Activated CD4-positive, CD25-positive, alpha-beta regulatory T cell treated with anti-CD3 and anti-CD28 coated beads, Interleukin-2, amount 50 U/mL, for 24 hours (primary cell): Measurements from ENCODE around the gene SEM1.
"Not testable (repeated sequence)": the region's sequence is repeated elsewhere in the genome, so short reads cannot be mapped to it uniquely, and the experiment has no call there.

Experiments
- ATAC-seq, 2 donors: fragments of 150-1000 bp; cut with Tn5 transposase; one replicate each; pipeline ENCODE4 v1.10.0; 2021; ENCODE audit warnings: mild to moderate bottlenecking in 1 of 2, moderate library complexity in 1 of 2

The SEM1 gene

DNA sequence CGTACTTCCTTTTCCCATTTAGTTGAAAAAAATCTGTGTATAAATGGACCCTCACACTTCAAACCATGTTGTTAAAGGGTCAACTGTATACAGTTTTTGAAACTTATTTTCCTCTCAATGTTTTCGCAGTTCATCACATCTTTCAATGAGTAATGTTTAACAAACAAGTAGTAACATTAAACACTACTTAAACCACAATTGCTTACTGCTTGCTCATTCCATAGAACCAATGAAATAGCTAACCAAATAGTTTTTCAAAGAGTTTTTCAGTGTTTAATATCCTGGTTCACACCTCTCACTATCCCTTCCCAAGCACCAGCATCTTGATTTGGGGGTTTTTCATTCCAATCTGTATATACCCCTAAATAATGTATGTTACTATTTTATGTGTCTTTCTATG is 9.1 kb downstream of the SEM1 start:
- no peak for ATAC-seq

DNA sequence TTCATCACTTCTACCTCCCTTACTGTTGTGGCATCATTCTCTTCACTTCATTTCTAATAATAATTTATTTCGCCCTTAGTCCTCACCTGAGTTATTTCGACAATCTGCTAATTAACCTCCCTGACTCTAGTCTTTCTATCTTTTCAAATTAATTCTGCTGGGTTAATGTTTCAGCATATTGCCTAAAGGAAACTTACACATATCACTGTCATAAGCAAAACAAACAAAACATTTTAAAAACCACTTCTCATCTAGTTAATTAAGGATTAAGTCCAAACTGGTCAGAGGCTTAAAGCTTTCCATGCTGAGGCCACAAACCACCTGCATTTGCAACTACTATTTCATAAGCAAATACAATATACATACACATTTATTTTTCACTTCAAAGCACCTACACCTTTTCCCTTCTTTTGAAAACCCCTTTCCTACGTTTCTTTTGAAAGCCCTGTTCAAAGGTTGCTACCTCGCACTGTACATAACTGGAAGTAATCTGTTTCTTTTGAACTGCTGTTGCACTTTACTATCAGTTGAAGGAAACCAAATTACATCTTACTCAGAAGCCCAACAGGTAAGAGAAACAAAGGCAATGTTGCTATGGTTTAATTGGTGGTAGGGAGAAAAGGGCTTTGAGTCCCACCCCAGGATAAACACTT is 10.3 kb downstream of the SEM1 start:
- ATAC-seq: no peak

DNA sequence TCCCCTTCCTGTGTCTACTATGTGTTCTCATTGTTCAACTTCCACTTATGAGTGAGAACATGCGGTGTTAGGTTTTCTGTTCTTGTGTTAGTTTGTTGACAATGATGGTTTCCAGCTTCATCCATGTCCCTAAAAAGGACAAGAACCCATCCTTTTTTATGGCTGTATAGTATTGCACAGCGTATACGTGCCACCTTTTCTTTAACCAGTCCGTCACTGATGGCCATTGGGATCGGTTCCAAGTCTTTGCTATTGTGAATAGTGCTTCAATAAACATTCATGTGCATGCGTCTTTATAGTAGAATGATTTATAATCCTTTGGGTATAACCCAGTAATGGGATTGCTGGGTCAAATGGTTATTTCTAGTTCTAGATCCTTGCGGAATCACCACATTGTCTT is 11.2 kb downstream of the SEM1 start:
- not testable (repeated sequence) for ATAC-seq

DNA sequence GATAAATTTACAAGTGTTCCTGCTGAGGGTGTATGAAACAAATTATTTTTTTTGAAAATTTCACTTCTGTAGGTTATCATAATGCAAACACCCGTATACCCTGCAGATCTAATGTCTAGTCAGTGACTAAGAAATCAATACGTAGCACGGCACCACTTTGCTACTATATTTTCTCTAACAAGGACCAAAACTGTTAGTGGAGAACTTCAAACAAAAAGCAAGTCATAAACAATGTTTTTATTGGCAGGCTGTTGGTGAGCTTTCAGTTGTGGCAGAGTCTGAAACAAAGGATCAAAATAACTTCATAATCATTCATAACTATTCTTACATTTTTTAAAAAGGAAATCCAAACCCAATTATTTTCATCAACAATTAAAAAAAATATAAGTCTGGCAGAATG is 11.8 kb downstream of the SEM1 start:
- ATAC-seq: no peak

DNA sequence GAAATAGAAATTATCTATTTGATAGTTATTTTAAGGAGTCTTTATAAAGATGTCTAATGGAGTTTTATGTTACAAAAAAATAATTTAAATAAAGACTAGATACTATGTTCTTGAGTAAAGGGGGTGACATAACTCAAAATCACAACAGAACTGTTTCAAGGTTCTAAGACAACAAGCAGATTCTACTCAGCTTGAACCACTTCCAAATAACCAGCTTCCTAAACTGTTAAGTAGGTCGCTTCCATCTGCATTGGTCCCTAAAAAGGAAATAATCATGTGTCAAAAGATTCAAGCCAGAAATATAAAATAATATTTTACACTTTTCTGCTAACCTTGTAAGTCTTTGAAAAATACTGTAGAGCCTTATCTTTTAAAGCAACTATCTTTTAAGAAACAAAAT is 14.1 kb downstream of the SEM1 start:
- ATAC-seq: no peak

DNA sequence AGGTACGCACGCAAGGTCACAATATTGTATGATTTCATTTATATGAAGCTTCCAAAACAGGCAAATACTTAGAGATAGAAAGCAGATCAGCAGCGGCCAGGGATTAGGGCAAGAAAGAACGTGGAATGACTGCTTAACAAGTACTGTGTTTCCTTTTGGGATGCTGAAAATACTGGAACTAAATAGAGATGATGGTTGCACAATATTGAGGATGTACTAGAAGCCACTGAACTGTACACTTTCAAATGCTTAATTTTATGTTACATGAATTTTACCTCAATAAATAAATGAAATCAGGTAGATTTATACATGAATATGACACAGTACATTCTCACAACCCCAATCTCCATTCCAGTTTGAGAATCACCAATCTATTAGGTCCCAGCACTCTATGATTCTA is 15.6 kb downstream of the SEM1 start:
- no peak for ATAC-seq

DNA sequence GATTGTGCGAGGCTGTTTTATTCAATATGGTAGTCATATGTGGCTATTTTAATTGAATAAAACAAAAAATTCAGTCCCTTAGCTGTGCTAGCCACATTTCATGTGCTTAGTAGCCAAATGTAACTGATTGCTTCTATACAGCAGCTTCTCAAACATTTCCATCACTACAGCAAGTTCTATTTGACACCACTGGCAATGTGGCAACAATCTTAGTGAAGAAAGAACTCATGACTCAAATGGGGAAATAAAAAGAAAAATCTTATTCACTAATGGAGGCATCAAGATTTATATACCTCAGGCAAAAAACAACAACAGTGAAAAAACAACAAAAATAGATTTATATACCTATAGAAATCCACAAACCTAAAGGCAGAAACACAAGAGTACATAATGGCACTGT is 17.9 kb downstream of the SEM1 start:
- ATAC-seq: no peak

DNA sequence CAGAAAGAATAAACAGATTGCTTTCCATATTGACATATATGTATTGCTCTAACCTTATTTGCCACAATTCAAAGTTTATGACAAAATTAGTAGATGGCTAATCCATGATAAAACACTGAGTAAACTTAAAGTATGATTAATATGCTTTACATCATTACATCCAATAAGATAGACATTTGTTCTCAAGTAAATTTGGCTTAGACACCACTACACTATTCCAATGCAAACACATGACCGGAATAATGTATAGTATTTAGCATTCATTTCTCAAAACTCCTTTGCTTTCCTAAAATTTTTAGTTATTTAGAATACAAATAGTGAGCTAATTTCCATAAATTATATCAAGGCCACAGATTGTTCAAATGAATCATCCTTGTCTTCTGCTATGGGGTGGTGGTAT is 20.2 kb downstream of the SEM1 start:
- no peak for ATAC-seq

DNA sequence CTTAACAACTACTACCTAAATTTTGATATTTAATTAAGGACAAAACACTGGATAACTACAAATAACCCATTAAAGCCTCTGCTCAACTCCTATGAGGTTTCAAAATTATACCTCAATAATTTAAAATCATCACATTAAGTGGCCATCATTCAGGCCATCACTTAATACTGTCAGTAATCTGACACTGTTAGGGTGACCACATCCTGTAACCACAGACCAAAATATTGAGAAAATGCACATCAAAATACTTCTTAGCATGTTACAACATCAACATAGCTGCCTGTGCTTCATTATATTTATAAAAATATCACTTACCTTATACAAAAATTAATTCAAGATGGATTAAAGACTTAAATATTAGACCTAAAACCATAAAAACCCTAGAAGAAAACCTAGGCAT is 23.3 kb downstream of the SEM1 start:
- ATAC-seq: peak in 1 of 2 donors; percentile 33

DNA sequence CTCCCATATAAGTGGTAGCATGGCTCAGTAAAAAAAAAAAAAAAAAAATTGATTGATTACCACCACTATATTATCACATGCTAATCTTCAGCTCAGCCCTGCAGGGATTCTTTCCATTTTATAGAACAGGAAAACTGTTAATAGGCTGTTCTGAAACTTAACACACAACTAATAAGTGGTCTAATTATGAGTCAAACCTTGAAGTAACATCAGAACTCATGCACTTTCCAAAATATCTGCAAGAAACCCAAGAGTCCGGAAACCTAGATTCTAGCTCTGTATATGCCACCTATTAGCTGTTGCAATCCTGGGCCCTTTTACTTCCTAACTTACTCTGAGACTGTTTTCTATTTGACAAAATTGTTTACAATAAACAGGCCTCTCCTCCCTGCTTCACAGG is 23.9 kb downstream of the SEM1 start:
- ATAC-seq: peak; percentile 28 to 43

DNA sequence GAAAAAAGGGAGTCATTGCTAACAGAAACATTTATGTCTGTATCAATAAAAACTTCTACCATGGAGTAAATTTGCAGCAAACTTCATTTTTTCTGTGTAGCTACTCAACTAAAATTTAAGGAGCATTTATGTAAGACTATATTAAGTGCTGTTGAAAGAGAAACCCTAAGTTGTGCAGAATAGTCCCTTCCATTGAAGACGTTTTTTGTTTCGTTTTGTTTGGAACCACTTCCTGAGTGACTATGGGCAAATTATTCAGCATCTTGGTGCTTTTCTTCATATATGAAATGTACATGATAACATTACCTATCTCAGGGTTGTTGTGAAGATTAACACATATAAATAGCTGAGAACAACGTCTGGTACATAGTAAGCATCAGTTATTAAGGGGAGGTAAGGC is 24.3 kb downstream of the SEM1 start:
- peak; percentile 46 to 51 for ATAC-seq

DNA sequence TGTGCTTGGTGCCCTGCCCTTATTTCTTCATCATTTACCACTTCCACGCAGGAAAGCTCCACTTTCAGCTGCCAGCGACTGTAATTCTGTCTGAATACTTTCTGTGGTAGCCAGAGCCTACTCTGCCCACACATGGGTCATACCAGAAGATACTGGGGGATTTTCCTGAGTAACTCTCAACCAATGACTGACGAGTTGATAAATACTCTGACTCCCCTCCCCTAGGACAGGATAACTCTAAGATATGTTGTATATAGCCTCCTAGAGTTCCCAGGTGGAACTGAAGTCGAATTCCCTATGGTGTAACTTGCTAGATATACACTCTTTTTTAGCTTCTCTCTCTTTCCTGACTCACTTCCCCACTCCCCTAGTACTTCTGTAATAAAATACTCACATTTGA is 29.8 kb downstream of the SEM1 start:
- no peak for ATAC-seq

DNA sequence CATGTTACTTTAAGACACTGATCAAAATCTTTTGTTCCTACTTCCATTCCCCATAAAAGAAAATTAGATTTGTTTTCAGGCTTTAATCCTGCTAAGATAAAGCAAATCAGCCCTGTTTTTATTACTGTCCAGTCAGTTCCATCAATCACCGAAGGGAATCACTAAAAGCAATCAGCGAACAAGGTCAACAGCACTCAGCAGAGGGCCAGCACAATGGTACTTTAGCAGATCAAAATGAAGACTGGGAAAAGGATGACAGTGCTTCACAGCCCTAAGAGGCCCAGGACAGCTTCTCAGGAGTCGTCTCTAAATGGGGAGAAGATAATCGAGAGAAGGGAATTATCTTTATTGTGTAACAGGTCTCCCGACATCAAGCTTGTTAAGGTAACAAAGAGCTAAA is 32.7 kb downstream of the SEM1 start:
- no peak for ATAC-seq

DNA sequence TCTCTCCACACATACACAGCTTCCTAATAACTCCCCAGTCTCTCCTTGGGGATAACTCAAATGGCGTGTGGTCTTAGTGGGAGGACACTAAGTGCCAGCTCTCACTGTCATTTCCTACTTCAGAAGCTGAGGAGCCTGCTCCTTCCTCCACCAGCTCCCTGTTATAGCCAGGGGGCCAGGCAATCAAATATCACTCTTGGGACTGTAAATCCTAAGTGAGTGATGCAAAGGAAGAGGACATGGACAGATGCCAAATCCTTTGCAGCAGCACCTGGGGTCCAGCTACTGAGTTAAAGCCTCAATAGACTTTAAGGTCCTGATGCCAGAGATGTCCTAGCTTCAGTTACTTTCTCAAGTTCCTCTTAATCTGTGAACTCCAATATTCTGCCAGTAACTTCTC is 34.1 kb downstream of the SEM1 start:
- ATAC-seq: no peak

DNA sequence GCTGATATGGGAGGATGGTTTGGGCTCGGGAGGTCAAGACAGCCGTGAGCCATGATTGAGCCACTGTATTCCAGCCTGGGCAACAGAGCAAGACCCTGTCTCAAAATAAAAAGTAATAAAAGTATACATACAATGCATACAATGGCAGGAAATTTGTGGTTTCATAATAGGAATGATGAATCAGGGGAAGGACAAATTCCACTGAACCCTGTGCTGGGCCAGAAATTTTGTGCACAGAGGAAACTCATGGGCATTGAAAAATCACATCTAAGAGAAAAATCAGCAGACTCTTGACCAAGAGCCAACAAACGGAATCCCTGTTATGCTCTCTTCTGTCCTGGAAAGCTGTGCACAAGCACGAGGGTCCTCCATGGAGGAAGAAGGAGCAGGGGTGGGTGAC is 35.1 kb downstream of the SEM1 start:
- ATAC-seq: no peak

DNA sequence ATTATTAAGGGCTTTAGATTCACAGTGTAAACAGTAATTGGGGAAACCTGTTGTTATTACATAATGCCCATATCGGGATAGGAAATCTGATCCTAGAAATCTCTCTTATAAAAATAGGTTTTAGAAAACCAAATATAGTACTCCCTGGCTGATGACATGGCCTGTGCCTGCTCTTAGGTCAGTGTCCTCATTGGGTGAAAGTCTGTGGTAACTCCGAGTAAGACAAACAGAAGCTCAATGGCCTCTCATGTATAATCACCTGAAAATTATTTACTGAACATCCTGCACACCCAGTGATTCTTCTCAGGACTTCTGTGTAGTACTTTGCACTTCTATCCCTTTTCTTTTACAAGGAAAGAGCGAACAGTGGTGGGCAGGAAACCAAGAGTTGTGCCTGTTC is 37.8 kb downstream of the SEM1 start:
- ATAC-seq: no peak

DNA sequence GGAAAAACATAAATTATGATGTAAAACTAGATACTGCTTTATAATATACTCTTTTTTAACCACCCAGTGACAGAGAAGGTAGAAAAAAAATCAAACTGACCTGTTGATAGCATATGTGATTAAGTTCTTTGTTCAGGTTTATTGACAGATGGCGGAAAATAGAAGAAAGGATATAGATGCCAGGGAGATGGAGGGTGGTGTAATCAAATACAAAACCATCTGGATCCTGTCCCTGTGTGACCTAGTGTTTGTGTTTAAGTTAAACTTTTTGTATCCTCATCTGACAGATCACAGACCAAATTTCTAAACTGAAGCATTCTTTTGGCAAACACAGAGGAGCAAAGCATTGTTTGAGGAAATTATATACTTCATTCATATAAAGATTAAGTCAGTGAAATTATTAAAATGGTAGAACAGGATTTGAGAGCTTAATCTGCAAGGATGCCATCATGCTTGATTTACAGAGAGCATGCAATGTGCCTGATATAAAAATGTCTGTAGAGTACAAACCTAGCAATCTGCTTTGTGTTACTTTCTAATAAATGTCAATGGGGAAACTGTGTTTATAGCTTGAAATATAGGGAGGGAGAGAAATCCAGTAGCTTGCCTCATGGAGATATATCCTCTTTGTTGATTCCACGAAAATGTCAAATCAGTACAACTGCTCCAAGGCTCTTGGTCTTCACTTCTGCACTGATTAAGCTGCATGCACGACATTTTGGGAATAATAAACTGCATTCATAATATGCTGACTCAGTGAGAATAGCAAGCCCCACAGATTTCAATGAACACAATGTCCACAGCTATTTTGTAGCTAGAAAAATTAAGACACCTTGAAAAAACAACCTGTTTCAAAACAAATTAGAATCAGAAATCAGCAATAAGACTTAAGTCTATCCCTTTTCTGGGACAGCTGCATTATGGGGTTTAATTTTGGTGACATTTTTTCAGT is 39.0 kb downstream of the SEM1 start:
- ATAC-seq: no peak

DNA sequence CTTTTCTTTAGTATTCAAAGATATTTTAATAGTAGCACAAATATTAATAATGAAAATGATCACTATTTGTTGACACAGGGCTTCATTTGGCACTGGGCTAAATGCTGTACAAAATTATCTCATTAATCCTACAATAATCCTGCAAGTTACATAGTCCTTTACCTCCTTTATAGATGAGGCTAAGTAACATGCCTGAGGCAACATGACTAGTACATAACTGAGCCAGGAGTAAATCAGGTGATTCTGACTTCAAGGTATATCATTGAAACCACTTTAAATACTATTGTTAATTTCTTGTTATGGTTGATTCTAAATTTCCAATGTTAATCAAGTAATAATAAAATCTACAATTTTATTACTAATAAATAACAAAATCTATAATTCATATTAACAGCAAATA is 39.8 kb downstream of the SEM1 start:
- ATAC-seq: no peak

DNA sequence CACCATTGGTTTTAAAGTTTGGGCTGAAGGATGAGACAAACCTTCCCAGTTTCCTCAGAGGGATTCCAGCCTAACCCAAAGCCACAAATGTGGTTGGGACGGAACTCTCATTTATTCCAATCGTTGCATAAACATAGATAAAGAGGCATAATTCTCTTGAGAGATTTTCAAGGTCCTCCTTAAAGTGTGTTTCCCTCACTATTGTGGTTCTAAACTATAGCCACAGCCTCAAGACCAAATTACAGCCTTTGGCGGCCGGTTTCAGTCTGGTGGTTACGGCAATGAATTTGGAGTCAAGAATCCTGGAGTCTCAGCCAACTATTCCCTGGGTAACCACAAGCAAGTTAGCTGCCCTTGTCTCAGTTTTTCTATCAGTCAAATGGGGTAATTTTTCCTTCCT is 42.6 kb downstream of the SEM1 start:
- ATAC-seq: no peak

DNA sequence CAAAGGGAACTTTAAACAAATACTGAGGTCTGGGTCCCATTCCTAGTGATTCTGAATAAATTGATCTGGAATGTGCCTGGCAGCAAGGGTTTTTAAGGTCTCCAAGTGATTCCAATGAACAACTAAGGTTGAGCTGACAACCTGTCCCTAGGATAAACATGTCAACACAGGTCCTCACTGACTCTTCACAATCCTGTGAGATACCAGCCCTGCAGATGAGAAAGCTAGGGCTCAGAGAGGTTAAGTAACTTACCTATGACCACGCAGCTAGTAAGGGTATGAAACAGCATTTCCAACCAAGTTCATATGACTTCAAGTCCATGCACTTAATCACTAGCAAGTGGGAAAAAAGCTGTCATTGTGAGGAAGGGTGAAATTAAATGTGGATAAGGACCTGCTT is 44.0 kb downstream of the SEM1 start:
- no peak for ATAC-seq

DNA sequence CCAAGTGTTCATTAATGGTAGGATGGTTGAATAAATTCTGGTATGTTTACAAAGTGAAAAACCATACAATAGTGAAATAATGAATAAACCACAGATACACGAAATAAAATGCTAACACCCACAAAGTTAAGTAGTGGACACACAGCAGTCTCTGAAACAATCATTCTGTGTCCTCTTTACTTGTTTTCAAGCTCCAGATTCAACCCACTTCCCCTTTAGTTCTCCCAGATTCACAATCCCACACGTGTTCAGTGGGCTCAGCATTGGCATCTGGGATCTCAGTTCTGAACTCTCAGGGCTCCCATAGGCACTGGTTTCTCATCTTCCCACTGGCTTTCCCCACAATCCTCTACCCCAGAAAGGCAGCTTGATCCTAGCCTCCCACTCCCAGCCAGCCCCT is 44.9 kb downstream of the SEM1 start:
- no peak for ATAC-seq

DNA sequence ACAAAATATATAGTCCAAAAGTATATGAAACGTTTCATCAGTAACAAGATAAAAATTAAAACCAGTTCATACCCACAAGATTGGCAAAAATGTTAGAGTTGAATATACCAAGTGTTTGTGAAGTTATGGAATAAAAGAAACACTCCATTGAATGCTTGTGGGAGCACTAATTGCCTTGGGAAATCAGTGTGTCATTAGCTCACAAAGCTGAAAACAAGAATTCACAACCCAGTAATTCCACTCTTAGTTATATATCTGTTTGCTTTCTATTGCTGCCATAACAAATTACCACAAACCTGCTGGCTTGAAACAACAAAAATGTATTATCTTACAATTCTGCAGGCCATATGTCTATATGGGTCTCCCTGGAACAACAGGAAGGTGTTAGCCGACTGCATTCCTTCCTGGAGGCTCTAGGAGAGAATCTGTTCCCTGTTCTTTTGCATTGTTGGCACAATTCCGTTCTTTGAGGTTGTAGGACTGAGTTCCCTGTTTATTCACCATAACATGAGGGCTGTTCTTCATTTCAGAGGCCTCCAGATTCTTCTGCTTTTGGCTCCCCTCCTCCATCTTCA is 45.7 kb downstream of the SEM1 start:
- ATAC-seq: no peak

DNA sequence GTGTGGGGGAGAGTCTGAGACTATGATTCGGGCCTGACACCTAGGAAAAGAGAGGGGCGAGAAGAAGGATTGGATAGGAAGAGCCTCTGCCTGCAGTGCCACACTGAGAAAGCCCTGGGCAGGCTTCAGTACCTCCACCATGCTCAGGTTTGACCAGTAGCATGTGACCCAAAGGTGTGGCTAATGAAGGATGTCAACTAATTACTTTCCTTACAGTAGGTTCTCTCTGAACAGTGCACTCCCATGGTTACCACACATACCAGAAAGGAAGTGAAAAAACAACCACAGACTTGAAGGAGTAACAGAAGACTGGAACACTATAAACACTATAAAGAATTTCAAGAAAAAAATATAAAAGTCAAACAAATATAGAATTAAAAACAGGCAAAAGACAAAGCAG is 46.2 kb downstream of the SEM1 start:
- no peak for ATAC-seq

DNA sequence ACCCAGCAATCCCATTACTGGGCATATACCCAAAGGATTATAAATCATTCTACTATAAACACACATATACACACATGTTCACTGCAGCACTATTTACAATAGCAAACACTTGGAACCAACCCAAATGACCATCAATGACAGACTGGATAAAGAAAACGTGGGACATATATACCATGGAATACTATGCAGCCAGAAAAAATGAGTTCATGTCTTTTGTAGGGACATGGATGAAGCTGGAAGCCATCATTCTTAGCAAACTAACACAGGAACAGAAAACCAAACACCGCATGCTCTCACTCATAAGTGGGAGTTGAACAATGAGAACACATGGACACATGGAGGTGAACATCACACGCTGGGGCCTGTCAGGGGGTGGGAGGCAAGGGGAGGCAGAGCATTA is 47.5 kb downstream of the SEM1 start:
- ATAC-seq: not testable (repeated sequence)
